Measurements from ENCODE around the gene ERVH48-1. TPM values are rescaled to one million over a fixed set of nuclear protein-coding genes. Genes with fewer than 3 reads are reported as not detected.
"Not testable (repeated sequence)": the region's sequence is repeated elsewhere in the genome, so short reads cannot be mapped to it uniquely, and the experiment has no call there.

Gene ERVH48-1
- total and polyA plus RNA-seq, 2 donors from 2014 or later: not detected

DNA sequence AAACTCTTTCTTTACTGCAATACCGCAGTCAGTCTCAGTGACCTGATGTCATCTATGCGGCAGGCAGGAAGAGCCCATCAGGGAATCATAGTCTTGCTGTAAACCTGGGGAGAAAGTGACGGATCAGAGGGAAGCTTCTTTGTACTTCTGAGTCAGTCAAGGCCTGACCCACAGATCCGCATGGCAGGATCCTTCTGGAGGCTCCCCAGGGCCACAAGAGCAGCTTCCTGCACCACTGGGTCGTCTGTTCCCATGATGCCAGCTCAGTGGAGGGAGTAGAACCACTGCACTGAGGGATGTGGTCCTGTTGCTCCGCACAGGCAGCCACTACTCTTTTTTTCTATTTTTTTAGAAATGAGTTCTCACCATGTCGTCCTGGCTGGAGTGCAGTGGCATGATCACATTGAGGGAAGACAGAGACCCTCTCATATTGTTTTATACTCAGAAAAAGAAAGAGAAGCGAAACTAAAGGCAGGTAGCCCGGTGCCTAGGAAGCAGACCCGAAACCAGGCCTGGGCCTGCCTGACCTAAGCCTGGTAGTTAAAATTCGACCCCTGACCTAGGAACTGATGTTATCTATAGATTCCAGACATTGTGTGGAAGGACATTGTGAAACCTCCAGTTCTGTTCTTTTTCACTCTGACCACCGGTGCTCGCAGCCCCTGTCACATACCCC, 6.3 kb upstream of the ERVH48-1 start:
- Histone ChIP-seq H3K9me3 (ENCODE audit: control insufficient read depth in 2 of 3, insufficient read depth in 1 of 3, low read length in 3 of 3) (no peaks in the 10 kb centered on the region), H3K27me3 (ENCODE audit: control insufficient read depth, insufficient read depth, low read length) (no peaks in the 10 kb centered on the region), H3K4me1 (ENCODE audit: control insufficient read depth in 2 of 3, insufficient read depth in 2 of 3, low read depth in 1 of 3, low read length in 3 of 3) (peaks cover 0 to 2% (median 0%) of the 10 kb centered on the region in 3 donors), H3K27ac (ENCODE audit: low read depth in 2 of 2, low read length in 2 of 2) (no peak overlapping the region), H3K36me3 (ENCODE audit: control insufficient read depth in 2 of 3, insufficient read depth in 3 of 3, low read length in 3 of 3) (no peaks in the 10 kb centered on the region), H3K9ac (ENCODE audit: low read length in 3 of 3) (no peak overlapping the region), H3K4me3 (ENCODE audit: low read length in 3 of 3) (no peak overlapping the region)
- DNase-seq (no peak), FAIRE-seq (no peak)
- intact Hi-C loops (cut with DNase I): no loop called here
- TF ChIP-seq, protein P1, sequence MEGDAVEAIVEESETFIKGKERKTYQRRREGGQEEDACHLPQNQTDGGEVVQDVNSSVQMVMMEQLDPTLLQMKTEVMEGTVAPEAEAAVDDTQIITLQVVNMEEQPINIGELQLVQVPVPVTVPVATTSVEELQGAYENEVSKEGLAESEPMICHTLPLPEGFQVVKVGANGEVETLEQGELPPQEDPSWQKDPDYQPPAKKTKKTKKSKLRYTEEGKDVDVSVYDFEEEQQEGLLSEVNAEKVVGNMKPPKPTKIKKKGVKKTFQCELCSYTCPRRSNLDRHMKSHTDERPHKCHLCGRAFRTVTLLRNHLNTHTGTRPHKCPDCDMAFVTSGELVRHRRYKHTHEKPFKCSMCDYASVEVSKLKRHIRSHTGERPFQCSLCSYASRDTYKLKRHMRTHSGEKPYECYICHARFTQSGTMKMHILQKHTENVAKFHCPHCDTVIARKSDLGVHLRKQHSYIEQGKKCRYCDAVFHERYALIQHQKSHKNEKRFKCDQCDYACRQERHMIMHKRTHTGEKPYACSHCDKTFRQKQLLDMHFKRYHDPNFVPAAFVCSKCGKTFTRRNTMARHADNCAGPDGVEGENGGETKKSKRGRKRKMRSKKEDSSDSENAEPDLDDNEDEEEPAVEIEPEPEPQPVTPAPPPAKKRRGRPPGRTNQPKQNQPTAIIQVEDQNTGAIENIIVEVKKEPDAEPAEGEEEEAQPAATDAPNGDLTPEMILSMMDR (IDR thresholded peaks at IDR 0.05; ENCODE audit: borderline replicate concordance, extremely low read depth, insufficient read depth): no peak

DNA sequence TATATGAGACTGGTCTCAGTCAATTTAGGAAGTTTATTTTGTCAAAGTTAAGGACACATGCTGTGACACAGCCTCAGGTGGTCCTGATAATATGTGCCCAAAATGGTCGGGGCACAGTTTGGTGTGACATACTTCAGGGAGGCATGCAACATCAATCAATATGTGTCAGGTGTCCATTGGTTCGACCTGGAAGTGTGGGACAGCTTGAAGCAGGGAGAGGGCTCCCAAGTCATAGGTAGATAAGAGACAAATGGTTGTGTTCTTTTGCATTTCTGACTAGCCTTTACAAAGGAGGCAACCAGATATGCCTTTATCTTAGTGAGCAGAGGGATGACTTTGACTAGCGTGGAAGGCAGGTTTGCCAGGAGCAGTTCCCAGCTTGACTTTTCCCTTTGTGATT, 4.5 kb upstream of the ERVH48-1 start:
- FAIRE-seq (no peak), DNase-seq (no peak)
- no peaks in the 10 kb centered on the region for H3K36me3 ChIP-seq (ENCODE audit: control insufficient read depth in 2 of 3, insufficient read depth in 3 of 3, low read length in 3 of 3)
- H3K4me3 ChIP-seq (ENCODE audit: low read length in 3 of 3): no peak overlapping the region
- no peak overlapping the region for H3K9ac ChIP-seq (ENCODE audit: low read length in 3 of 3)
- no peak overlapping the region for H3K27ac ChIP-seq (ENCODE audit: low read depth in 2 of 2, low read length in 2 of 2)
- intact Hi-C loops (cut with DNase I): no loop called here
- no peaks in the 10 kb centered on the region for H3K9me3 ChIP-seq (ENCODE audit: control insufficient read depth in 2 of 3, insufficient read depth in 1 of 3, low read length in 3 of 3)
- H3K4me1 ChIP-seq (ENCODE audit: control insufficient read depth in 2 of 3, insufficient read depth in 2 of 3, low read depth in 1 of 3, low read length in 3 of 3): peaks cover 0 to 2% (median 0%) of the 10 kb centered on the region in 3 donors
- TF ChIP-seq, protein P1 (IDR thresholded peaks at IDR 0.05; ENCODE audit: borderline replicate concordance, extremely low read depth, insufficient read depth): no peak
- H3K27me3 ChIP-seq (ENCODE audit: control insufficient read depth, insufficient read depth, low read length): no peaks in the 10 kb centered on the region

DNA sequence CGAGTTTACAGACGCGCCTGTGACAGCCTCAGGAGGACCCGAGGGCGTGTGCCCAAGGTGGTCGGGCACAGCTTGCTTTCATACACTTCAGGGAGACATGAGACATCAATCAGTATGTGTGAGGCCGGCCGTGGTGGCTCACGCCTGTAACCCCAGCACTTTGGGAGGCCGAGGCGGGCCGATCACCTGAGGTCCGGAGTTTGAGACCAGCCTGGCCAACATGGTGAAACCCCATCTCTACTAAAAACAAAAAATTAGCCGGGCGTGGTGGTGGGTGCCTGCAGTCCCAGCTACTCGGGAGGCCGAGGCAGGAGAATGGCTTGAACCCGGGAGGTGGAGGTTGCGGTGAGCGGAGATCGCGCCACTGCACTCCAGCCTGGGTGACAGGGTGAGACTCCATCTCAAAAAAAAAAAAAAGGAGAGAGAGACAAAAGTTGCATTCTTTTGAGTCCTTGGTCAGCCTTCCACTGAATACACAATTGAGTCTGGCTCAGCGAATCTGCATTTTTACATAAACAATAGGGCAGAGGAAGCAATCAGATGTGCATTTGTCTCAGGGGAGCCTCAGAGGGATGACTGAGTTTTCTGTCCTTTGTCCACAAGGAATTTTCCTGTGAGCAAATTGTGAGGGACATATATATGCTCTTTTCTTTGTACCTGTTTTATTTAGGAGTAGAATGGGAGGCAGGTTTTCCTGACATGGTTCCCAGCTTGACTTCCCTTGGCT, 2.2 kb upstream of the ERVH48-1 start:
- DNase-seq: not testable (repeated sequence)

DNA sequence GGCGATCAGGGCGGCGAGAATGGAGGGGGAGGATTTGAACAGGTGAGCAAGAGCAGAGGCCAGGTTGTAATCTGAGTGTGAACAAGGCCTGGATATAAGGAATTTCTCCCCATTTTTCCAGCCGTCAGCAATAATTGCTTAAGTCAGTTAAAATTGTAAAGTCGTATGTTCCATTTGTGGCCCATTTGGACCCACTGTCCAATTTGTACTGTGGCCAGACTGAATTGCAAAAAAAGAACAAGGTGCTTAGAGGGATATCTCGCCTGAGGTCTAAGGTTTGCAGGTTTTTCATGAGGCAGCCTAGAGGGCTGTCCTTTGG, 1.0 kb downstream of the ERVH48-1 start:
- intact Hi-C loops (cut with DNase I): no loop called here
- TF ChIP-seq, protein P1 (IDR thresholded peaks at IDR 0.05; ENCODE audit: borderline replicate concordance, extremely low read depth, insufficient read depth): no peak
- Histone ChIP-seq H3K36me3 (ENCODE audit: control insufficient read depth in 2 of 3, insufficient read depth in 3 of 3, low read length in 3 of 3) (no peaks in the 10 kb centered on the region), H3K27ac (ENCODE audit: low read depth in 2 of 2, low read length in 2 of 2) (no peak overlapping the region), H3K4me1 (ENCODE audit: control insufficient read depth in 2 of 3, insufficient read depth in 2 of 3, low read depth in 1 of 3, low read length in 3 of 3) (peaks cover 0 to 5% (median 0%) of the 10 kb centered on the region in 3 donors), H3K9ac (ENCODE audit: low read length in 3 of 3) (no peak overlapping the region), H3K9me3 (ENCODE audit: control insufficient read depth in 2 of 3, insufficient read depth in 1 of 3, low read length in 3 of 3) (no peaks in the 10 kb centered on the region), H3K4me3 (ENCODE audit: low read length in 3 of 3) (no peak overlapping the region), H3K27me3 (ENCODE audit: control insufficient read depth, insufficient read depth, low read length) (no peaks in the 10 kb centered on the region)
- DNase-seq: no peak
- no peak for FAIRE-seq

More for the DNA sequence above, 2.2 kb upstream of the ERVH48-1 start:
- H3K4me1 ChIP-seq (ENCODE audit: control insufficient read depth in 2 of 3, insufficient read depth in 2 of 3, low read depth in 1 of 3, low read length in 3 of 3); intact Hi-C loops (cut with DNase I); H3K36me3 ChIP-seq (ENCODE audit: control insufficient read depth in 2 of 3, insufficient read depth in 3 of 3, low read length in 3 of 3); H3K27me3 ChIP-seq (ENCODE audit: control insufficient read depth, insufficient read depth, low read length); H3K9me3 ChIP-seq (ENCODE audit: control insufficient read depth in 2 of 3, insufficient read depth in 1 of 3, low read length in 3 of 3); H3K4me3 ChIP-seq (ENCODE audit: low read length in 3 of 3); H3K9ac ChIP-seq (ENCODE audit: low read length in 3 of 3); FAIRE-seq; H3K27ac ChIP-seq (ENCODE audit: low read depth in 2 of 2, low read length in 2 of 2): not testable (repeated sequence)
